PC-9 (cell line): ENCODE results near the gene USP11. TPM values are rescaled to one million over a fixed set of nuclear protein-coding genes. Genes with fewer than 3 reads are reported as not detected.

ENCODE experiments used
- BruUV-seq: library from RNA; stranded (reverse); fragments of 400-500 nt; replicated peaks from 2 replicates; lab custom pipeline; 2021; lab: Mats Ljungman, UMichigan
- CTCF ChIA-PET: fragments of 300-600 bp; sonication (Branson Sonifier 250); formaldehyde crosslinking; loops from one replicate; lab custom pipeline; 2022; ENCODE audit warnings: antibody characterized with exemption; lab: Charles Lee
- POLR2A ChIA-PET: fragments of 300-600 bp; sonication (Branson Sonifier 250); formaldehyde crosslinking; loops from one replicate; lab custom pipeline; 2022; ENCODE audit warnings: antibody characterized with exemption; ENCODE audit not compliant: unreplicated experiment; lab: Charles Lee
- DNase-seq, 2 experiments: peaks; one replicate each; pipeline versions ENCODE4 v3.0.0 to v3.0.0-alpha.2; 2015 to 2022; ENCODE audit warnings: mixed read lengths in 1 of 2
- H2AFZ ChIP-seq: fragments of 200-600 bp; sonication (generic); 2 replicates; pipeline ENCODE4 v1.8.1; 2017; ENCODE audit warnings: antibody characterized with exemption
- H3F3A ChIP-seq: fragments of 200-600 bp; sonication (generic); 2 replicates; pipeline ENCODE4 v1.8.1; 2017; ENCODE audit warnings: antibody characterized with exemption, mild to moderate bottlenecking, low read depth; ENCODE audit not compliant: insufficient read depth
- H3K27ac ChIP-seq: fragments of 200-600 bp; sonication (generic); 2 replicates; pipeline ENCODE4 v1.6.1; 2016; ENCODE audit warnings: mixed run types
- H3K27me3 ChIP-seq: fragments of 200-600 bp; sonication (generic); 2 replicates; pipeline ENCODE4 v1.6.1; 2016; ENCODE audit warnings: low read depth, mixed run types; ENCODE audit not compliant: insufficient read depth
- H3K36me3 ChIP-seq: fragments of 200-600 bp; sonication (generic); 2 replicates; pipeline ENCODE4 v1.6.1; 2016; ENCODE audit warnings: low read depth, mixed run types
- H3K4me1 ChIP-seq: fragments of 200-600 bp; sonication (generic); replicated peaks from 2 replicates; pipeline ENCODE4 v1.6.1; 2016; ENCODE audit warnings: mixed run types; ENCODE audit not compliant: insufficient read depth
- H3K4me2 ChIP-seq: fragments of 200-600 bp; sonication (generic); 2 replicates; pipeline ENCODE4 v1.6.1; 2017; ENCODE audit warnings: mixed run types
- H3K4me3 ChIP-seq: fragments of 200-600 bp; sonication (generic); 2 replicates; pipeline ENCODE4 v1.6.1; 2016; ENCODE audit warnings: mixed run types
- H3K79me2 ChIP-seq: fragments of 200-600 bp; sonication (generic); 2 replicates; pipeline ENCODE4 v1.6.1; 2017; ENCODE audit warnings: low read depth, mixed run types
- H3K9me2 ChIP-seq: fragments of 200-600 bp; sonication (generic); 2 replicates; pipeline ENCODE4 v1.8.1; 2017; ENCODE audit warnings: mild to moderate bottlenecking; ENCODE audit not compliant: insufficient read depth
- H3K9me3 ChIP-seq: fragments of 200-600 bp; sonication (generic); 2 replicates; pipeline ENCODE4 v1.8.1; 2016; ENCODE audit warnings: low read depth; ENCODE audit not compliant: insufficient read depth
- H4K20me1 ChIP-seq: fragments of 200-600 bp; sonication (generic); 2 replicates; pipeline ENCODE4 v1.8.1; 2017; ENCODE audit not compliant: insufficient read depth
- EZH2 ChIP-seq: fragments of 200-600 bp; sonication (generic); IDR thresholded peaks from 2 replicates; pipeline ENCODE4 v1.8.0; 2017; ENCODE audit warnings: antibody characterized with exemption, low read depth
- intact Hi-C: fragments of 100-400 bp; cut with micrococcal nuclease; formaldehyde crosslinking; loops from one replicate; pipeline ENCODE4 v1.10.0; 2022; ENCODE audit not compliant: unreplicated experiment
- total RNA-seq: library from RNA; stranded (reverse); gene quantifications from 2 replicates; pipeline ENCODE4 v1.2.3, GENCODE V29; 2021
- TF ChIP-seq, protein P1 (sequence below): fragments of 200-600 bp; sonication (generic); conservative IDR thresholded peaks from 2 replicates; pipeline ENCODE4 v1.6.1; 2017; ENCODE audit warnings: mixed run types, antibody characterized with exemption, mild to moderate bottlenecking, moderate library complexity

Gene USP11
- total RNA-seq, 1 experiment from 2014 or later, result 25.3 TPM

GRCh38 chrX:47215291-47215900 is 17.4 kb upstream of the USP11 start:
- no peak overlapping the region for H2AFZ ChIP-seq
- no peaks in the 10 kb centered on the region for H3K9me2 ChIP-seq
- H3K36me3 ChIP-seq, result no peaks in the 10 kb centered on the region
- H3K4me1 ChIP-seq, result peaks cover 11% of the 10 kb centered on the region
- H3F3A ChIP-seq, result peaks cover 9% of the 10 kb centered on the region
- intact Hi-C loops, result loop anchor here (5.0 kb wide), 3 partner anchors 82 to 147 kb away; no protein-coding TSS in a partner anchor
- H3K27me3 ChIP-seq, result no peaks in the 10 kb centered on the region
- no peak for DNase-seq
- H3K9me3 ChIP-seq, result no peaks in the 10 kb centered on the region
- H3K27ac ChIP-seq, result no peak overlapping the region
- peaks cover 15% of the 10 kb centered on the region for H3K79me2 ChIP-seq
- H3K4me2 ChIP-seq, result no peak overlapping the region
- POLR2A ChIA-PET, result no interaction called here
- peaks cover 4% of the 10 kb centered on the region for H4K20me1 ChIP-seq
- H3K4me3 ChIP-seq, result no peak overlapping the region
- no TSS peak for BruUV-seq
- no peak for TF ChIP-seq EZH2
- TF ChIP-seq, protein P1, sequence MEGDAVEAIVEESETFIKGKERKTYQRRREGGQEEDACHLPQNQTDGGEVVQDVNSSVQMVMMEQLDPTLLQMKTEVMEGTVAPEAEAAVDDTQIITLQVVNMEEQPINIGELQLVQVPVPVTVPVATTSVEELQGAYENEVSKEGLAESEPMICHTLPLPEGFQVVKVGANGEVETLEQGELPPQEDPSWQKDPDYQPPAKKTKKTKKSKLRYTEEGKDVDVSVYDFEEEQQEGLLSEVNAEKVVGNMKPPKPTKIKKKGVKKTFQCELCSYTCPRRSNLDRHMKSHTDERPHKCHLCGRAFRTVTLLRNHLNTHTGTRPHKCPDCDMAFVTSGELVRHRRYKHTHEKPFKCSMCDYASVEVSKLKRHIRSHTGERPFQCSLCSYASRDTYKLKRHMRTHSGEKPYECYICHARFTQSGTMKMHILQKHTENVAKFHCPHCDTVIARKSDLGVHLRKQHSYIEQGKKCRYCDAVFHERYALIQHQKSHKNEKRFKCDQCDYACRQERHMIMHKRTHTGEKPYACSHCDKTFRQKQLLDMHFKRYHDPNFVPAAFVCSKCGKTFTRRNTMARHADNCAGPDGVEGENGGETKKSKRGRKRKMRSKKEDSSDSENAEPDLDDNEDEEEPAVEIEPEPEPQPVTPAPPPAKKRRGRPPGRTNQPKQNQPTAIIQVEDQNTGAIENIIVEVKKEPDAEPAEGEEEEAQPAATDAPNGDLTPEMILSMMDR, result no peak
- CTCF ChIA-PET, result no interaction called here

GRCh38 chrX:47216393-47216925 is 16.4 kb upstream of the USP11 start:
- TF ChIP-seq, protein P1, result no peak
- no peak for TF ChIP-seq EZH2
- BruUV-seq, result no TSS peak
- Histone ChIP-seq H3K4me1 (peaks cover 11% of the 10 kb centered on the region), H2AFZ (no peak overlapping the region), H4K20me1 (peaks cover 4% of the 10 kb centered on the region), H3K27me3 (no peaks in the 10 kb centered on the region), H3K79me2 (peaks cover 26% of the 10 kb centered on the region), H3K36me3 (no peaks in the 10 kb centered on the region), H3K9me2 (no peaks in the 10 kb centered on the region), H3K9me3 (no peaks in the 10 kb centered on the region), H3K27ac (peak overlapping the region; percentile 90), H3K4me3 (no peak overlapping the region; the same call in 1 of the 2 replicates), H3F3A (peaks cover 9% of the 10 kb centered on the region), H3K4me2 (peak overlapping the region; percentile 74)
- ChIA-PET CTCF (no interaction called here), POLR2A (no interaction called here)
- DNase-seq, result no peak
- intact Hi-C loops, result loop anchor here (5.0 kb wide), 3 partner anchors 81 to 146 kb away; no protein-coding TSS in a partner anchor

- Histone ChIP-seq H3K9me3 (no peaks in the 10 kb centered on the region), H3F3A (peaks cover 9% of the 10 kb centered on the region), H3K79me2 (peaks cover 28% of the 10 kb centered on the region), H3K9me2 (no peaks in the 10 kb centered on the region), H3K4me1 (peaks cover 11% of the 10 kb centered on the region), H4K20me1 (peaks cover 4% of the 10 kb centered on the region), H2AFZ (no peak overlapping the region; the same call in 1 of the 2 replicates), H3K4me2 (peak overlapping the region; percentile 74), H3K36me3 (no peaks in the 10 kb centered on the region), H3K27ac (peak overlapping the region; percentile 90), H3K27me3 (no peaks in the 10 kb centered on the region), H3K4me3 (peak overlapping the region; percentile 48; the same call in 1 of the 2 replicates)
- intact Hi-C loops, result loop anchor here (5.0 kb wide), 3 partner anchors 80 to 145 kb away; no protein-coding TSS in a partner anchor
- ChIA-PET CTCF (no interaction called here), POLR2A (no interaction called here)
- TSS peak; percentile 61 for BruUV-seq
- TF ChIP-seq EZH2, result no peak
- TF ChIP-seq, protein P1, result no peak
- DNase-seq, result peak; percentile 35 to 68
Measured at GRCh38 chrX:47217121-47217851, 15.5 kb upstream of the USP11 start.
